ENCODE results near the gene ITIH3. TPM values are rescaled to one million over a fixed set of nuclear protein-coding genes. Genes with fewer than 3 reads are reported as not detected.
A peak's percentile ranks its signal among the peaks of the same experiment; 100 is the strongest.

The ITIH3 gene
- polyA plus RNA-seq, 10 donors, result 0.59 to 2.4 (median 1.4) TPM

GRCh38 chr3:52827441-52827840 lies 32.8 kb downstream of the ITIH3 start:
- DNase-seq, result no peak

GRCh38 chr3:52827866-52828376 lies 33.3 kb downstream of the ITIH3 start:
- no peak for DNase-seq

GRCh38 chr3:52829482-52829881 lies 34.9 kb downstream of the ITIH3 start:
- DNase-seq, result no peak

GRCh38 chr3:52829906-52830463 lies 35.4 kb downstream of the ITIH3 start:
- DNase-seq, result no peak

- no peak for DNase-seq
Observed at GRCh38 chr3:52830535-52831258, 36.1 kb downstream of the ITIH3 start, which contains the start of gene ITIH4. ITIH4 (minus strand) TSS chr3:52830672; CDS start chr3:52830642, 30 bp downstream.

GRCh38 chr3:52831500-52832301 lies 37.1 kb downstream of the ITIH3 start:
- DNase-seq, result peak; percentile 52 to 61 (median 59)

- no peak for DNase-seq
Observed at GRCh38 chr3:52833202-52833601, 38.6 kb downstream of the ITIH3 start.

- peak; percentile 54 to 83 (median 62) for DNase-seq
Observed at GRCh38 chr3:52834871-52835501, 40.4 kb downstream of the ITIH3 start, which contains the start of gene MUSTN1. MUSTN1 (minus strand) TSS chr3:52835019; CDS start chr3:52834948, 71 bp downstream.

GRCh38 chr3:52835766-52836470 lies 41.3 kb downstream of the ITIH3 start:
- peak; percentile 41 to 68 (median 46) for DNase-seq

GRCh38 chr3:52836471-52836845 lies 41.9 kb downstream of the ITIH3 start:
- DNase-seq, result no peak

- DNase-seq, result no peak
Observed at GRCh38 chr3:52836986-52837385, 42.4 kb downstream of the ITIH3 start.

GRCh38 chr3:52838561-52839267 lies 44.1 kb downstream of the ITIH3 start:
- no peak for DNase-seq

GRCh38 chr3:52839268-52839575 lies 44.6 kb downstream of the ITIH3 start:
- DNase-seq, result no peak

- no peak for DNase-seq
Observed at GRCh38 chr3:52839892-52840545, 45.4 kb downstream of the ITIH3 start.

GRCh38 chr3:52841211-52841980 lies 46.8 kb downstream of the ITIH3 start:
- DNase-seq, result no peak

- no peak for DNase-seq
Observed at GRCh38 chr3:52841981-52842340, 47.4 kb downstream of the ITIH3 start.

GRCh38 chr3:52842424-52842823 lies 47.8 kb downstream of the ITIH3 start:
- no peak for DNase-seq

GRCh38 chr3:52843108-52843865 lies 48.7 kb downstream of the ITIH3 start:
- no peak for DNase-seq

GRCh38 chr3:52843881-52844280 lies 49.3 kb downstream of the ITIH3 start:
- DNase-seq, result no peak
